IMR-90 (cell line): ENCODE measurements around the gene CDC42EP2.

Experiments
- CTCF ChIP-seq: conservative IDR thresholded peaks from 2 replicates; pipeline ENCODE4 v1.5.1; 2012; ENCODE audit warnings: mild to moderate bottlenecking, low read depth, low read length, improper control_type of control experiment
- ELK1 ChIP-seq: fragments of 150-350 bp; IDR thresholded peaks from 2 replicates; pipeline ENCODE4 v1.6.1; 2016; ENCODE audit warnings: low read depth, mild to moderate bottlenecking, low read length, moderate library complexity, borderline replicate concordance
- POLR2A ChIP-seq: IDR thresholded peaks from 2 replicates; pipeline ENCODE4 v1.6.1; 2012; ENCODE audit warnings: mild to moderate bottlenecking, low read depth, low read length
- RCOR1 ChIP-seq: IDR thresholded peaks from 2 replicates; pipeline ENCODE4 v1.6.1; 2012; ENCODE audit warnings: mild to moderate bottlenecking, low read length, improper control_type of control experiment; ENCODE audit not compliant: insufficient replicate concordance
- SMC3 ChIP-seq: fragments of 150-350 bp; IDR thresholded peaks from 2 replicates; pipeline ENCODE4 v1.6.1; 2016; ENCODE audit warnings: low read depth, mild to moderate bottlenecking, antibody characterized with exemption, low read length, moderate library complexity

GRCh38 chr11:65355776-65356393 lies 41.2 kb downstream of the CDC42EP2 start:
- TF ChIP-seq CTCF = no peak
- TF ChIP-seq POLR2A = no peak
- no peak for TF ChIP-seq SMC3
- TF ChIP-seq RCOR1 = no peak
- no peak for TF ChIP-seq ELK1
